K562 (cell line): ENCODE results near the gene SIRT7. TPM values are rescaled to one million over a fixed set of nuclear protein-coding genes. Genes with fewer than 3 reads are reported as not detected.

ENCODE experiments used
- ATAC-seq: fragments of 200-7000 bp; cut with Tn5 transposase; 3 replicates; pipeline ENCODE4 v1.9.1; 2020; ENCODE audit warnings: moderate library complexity
- BruUV-seq: library from RNA; stranded (reverse); fragments of 400-500 nt; replicated peaks from 2 replicates; lab custom pipeline; 2021; lab: Mats Ljungman, UMichigan
- CTCF ChIA-PET: fragments of 300-600 bp; formaldehyde crosslinking; extraction: SDS; loops from one replicate; lab custom pipeline; 2021; ENCODE audit warnings: low intra/inter-chr PET ratio; lab: Yijun Ruan, JAX
- POLR2A ChIA-PET: fragments of 300-600, 350-650 bp; sonication (Branson Sonifier 250); formaldehyde crosslinking; extraction: SDS; loops from one replicate; lab custom pipeline; 2021; ENCODE audit warnings: antibody characterized with exemption, inconsistent platforms; lab: Yijun Ruan, JAX
- DNase-seq, 4 experiments: peaks; one replicate each; pipeline versions ENCODE4 v3.0.0 to v3.0.0-alpha.2; 2011 to 2018; ENCODE audit warnings: low spot score in 3 of 4, mixed read lengths in 3 of 4; ENCODE audit errors: extremely low read depth in 1 of 4
- FAIRE-seq: peaks from 2 replicates; lab custom pipeline; 2011; peaks lifted over from hg19 to GRCh38; lab: Jason Lieb, UNC
- H2AFZ ChIP-seq: 2 replicates; pipeline ENCODE4 v1.6.0; 2011; ENCODE audit warnings: low read depth, low read length, control low read depth, inconsistent platforms
- H3K27ac ChIP-seq: fragments of 200-600 bp; 3 replicates; pipeline ENCODE4 v1.8.0; 2011; ENCODE audit warnings: low read depth, mild to moderate bottlenecking, control low read depth, inconsistent platforms, low read length, moderate library complexity, mixed read lengths; ENCODE audit errors: extremely low read depth
- H3K27me3 ChIP-seq, 2 experiments: fragments of 300-600 bp in 1 of 2; 2 replicates in 1 of 2; 3 replicates in 1 of 2; pipeline versions ENCODE4 v1.6.0 to v1.8.0; 2011; ENCODE audit warnings: inconsistent platforms in 2 of 2, low read length in 2 of 2, mild to moderate bottlenecking in 1 of 2, mixed read lengths in 1 of 2, moderate library complexity in 1 of 2; ENCODE audit not compliant: control insufficient read depth in 2 of 2, insufficient read depth in 2 of 2
- H3K36me3 ChIP-seq: fragments of 300-600 bp; 3 replicates; pipeline ENCODE4 v1.8.0; 2011; ENCODE audit warnings: mild to moderate bottlenecking, low read length, inconsistent platforms; ENCODE audit not compliant: control insufficient read depth, insufficient read depth
- H3K4me1 ChIP-seq, 2 experiments: fragments of 200-600 bp in 1 of 2; replicated peaks in 1 of 2; 2 replicates in 1 of 2; 3 replicates in 1 of 2; pipeline versions ENCODE4 v1.5.1 to v1.8.0; 2011; ENCODE audit warnings: inconsistent platforms in 2 of 2, low read length in 2 of 2, mild to moderate bottlenecking in 1 of 2, mixed read lengths in 1 of 2, moderate library complexity in 1 of 2; ENCODE audit not compliant: control insufficient read depth in 2 of 2, insufficient read depth in 2 of 2
- H3K4me2 ChIP-seq: 2 replicates; pipeline ENCODE4 v1.6.1; 2011; ENCODE audit warnings: low read length, control low read depth, inconsistent platforms, mixed read lengths; ENCODE audit not compliant: insufficient read depth
- H3K4me3 ChIP-seq: fragments of 200-600 bp; sonication (generic), shearing (Covaris generic); 2 replicates; pipeline ENCODE4 v1.5.1; 2016; ENCODE audit warnings: control low read depth, inconsistent platforms
- H3K79me2 ChIP-seq: fragments of 200-600 bp; 3 replicates; pipeline ENCODE4 v1.8.0; 2011; ENCODE audit warnings: low read length, inconsistent platforms; ENCODE audit not compliant: control insufficient read depth, insufficient read depth
- H3K9ac ChIP-seq, 2 experiments: 2 replicates each; pipeline versions ENCODE4 v1.6.0 to v1.6.1; 2011; ENCODE audit warnings: low read depth in 2 of 2, low read length in 2 of 2, control low read depth in 1 of 2, inconsistent platforms in 1 of 2, mild to moderate bottlenecking in 1 of 2, mixed read lengths in 1 of 2; ENCODE audit not compliant: insufficient read depth in 1 of 2
- H3K9me1 ChIP-seq: one replicate; pipeline ENCODE4 v1.6.0; 2011; ENCODE audit warnings: inconsistent platforms, mild to moderate bottlenecking, low read length, moderate library complexity; ENCODE audit not compliant: control insufficient read depth, insufficient read depth
- H3K9me3 ChIP-seq: replicated peaks from 2 replicates; pipeline ENCODE4 v1.5.1; 2011; ENCODE audit warnings: low read depth, low read length, inconsistent platforms; ENCODE audit not compliant: control insufficient read depth, insufficient read depth
- H4K20me1 ChIP-seq: replicated peaks from 2 replicates; pipeline ENCODE4 v1.6.1; 2011; ENCODE audit warnings: low read length, inconsistent platforms, mixed read lengths; ENCODE audit not compliant: control insufficient read depth, insufficient read depth
- ADNP ChIP-seq: fragments of 200-800 bp; sonication (Bioruptor generic); IDR thresholded peaks from 2 replicates; pipeline ENCODE4 v1.6.1; 2016; ENCODE audit warnings: missing genetic modification characterization, missing compliant biosample characterization
- MBD2 ChIP-seq: sonication (generic); IDR thresholded peaks from 2 replicates; pipeline ENCODE4 v1.6.1; 2016; ENCODE audit warnings: low read depth, borderline replicate concordance
- POLR2G ChIP-seq: fragments of 200-400 bp; formaldehyde crosslinking; IDR thresholded peaks from 2 replicates; pipeline ENCODE4 v1.6.1; 2017; ENCODE audit warnings: low read depth, mild to moderate bottlenecking, antibody characterized with exemption, low read length, moderate library complexity
- RBFOX2 ChIP-seq: fragments of 200-400 bp; formaldehyde crosslinking; IDR thresholded peaks from 2 replicates; pipeline ENCODE4 v1.6.1; 2017; ENCODE audit warnings: low read depth, mild to moderate bottlenecking, low read length, moderate library complexity
- ZFX ChIP-seq: sonication (generic); formaldehyde crosslinking; IDR thresholded peaks from 2 replicates; pipeline ENCODE4 v1.8.0; 2022; ENCODE audit warnings: mild to moderate bottlenecking, missing genetic modification reagents, moderate library complexity
- WGBS: fragments of 100-300 bp; shearing (Covaris generic); methylation state at CpG from one replicate; pipeline ENCODE4 v1.1.6; 2016; ENCODE audit warnings: low coverage, mixed read lengths; ENCODE audit not compliant: insufficient coverage; ENCODE audit errors: missing lambda C conversion rate; 5-methylcytosine and 5-hydroxymethylcytosine counted together
- in situ Hi-C: fragments of 300-500 bp; cut with MboI; formaldehyde crosslinking; loops from 4 replicates; pipeline ENCODE4 v1.15.0; 2018; ENCODE audit warnings: inconsistent platforms, mixed read lengths
- intact Hi-C: fragments of 100-400 bp; cut with micrococcal nuclease; formaldehyde crosslinking; loops from 2 replicates; pipeline ENCODE4 v1.14.2; 2022
- polyA plus RNA-seq, 8 experiments: library from polyadenylated mRNA; depleted of rRNA in 4 of 8; stranded (reverse) in 5 of 8; unstranded in 3 of 8; fragments of >200 nt; fragmentation: Nextera tagmentation in 2 of 8; fragmentation: Illumina TruSeq in 1 of 8; extraction: Ambion mirVana in 2 of 8; extraction: Trizol in 1 of 8; gene quantifications; 2 replicates each; pipeline versions ENCODE4 v1.2.1 to v1.2.3, GENCODE V29; 2011 to 2014; ENCODE audit warnings: inconsistent platforms in 1 of 8, missing spikeins in 1 of 8
- total RNA-seq, 7 experiments: library from RNA; depleted of rRNA in 6 of 7; stranded (reverse); fragments of >200 nt in 6 of 7; fragmentation: Illumina TruSeq in 2 of 7; extraction: Trizol in 2 of 7; gene quantifications; 2 replicates each; pipeline versions ENCODE4 v1.2.1 to v1.2.3, GENCODE V29; 2011 to 2021; ENCODE audit warnings: low replicate concordance in 1 of 7

SIRT7 gene
- total and polyA plus RNA-seq, 9 of the 15 experiments (the other 6 are each of a cell fraction or from before 2014, with no cell fraction given) = 1.6 to 54.8 (median 20.3) TPM

GRCh38 chr17:81918832-81919545 is 1.0 kb upstream of the SIRT7 start:
- POLR2A ChIA-PET = interaction anchor here (1.0 kb wide), 1 partner anchor 14 kb away, joined by 4 read pairs; no protein-coding TSS in a partner anchor
- BruUV-seq = no TSS peak
- in situ Hi-C loops = no loop called here
- Histone ChIP-seq H3K27me3 (no peaks in the 10 kb centered on the region), H3K4me1 (peaks cover 39 to 90% of the 10 kb centered on the region in 2 experiments), H4K20me1 (peaks cover 18% of the 10 kb centered on the region; the same call in 1 of the 2 replicates)
- peak in 1 of 4 experiments; percentile 43 for DNase-seq
- TF ChIP-seq ZFX (CRISPR knock-in tag) (peak; percentile 46; the same call in 1 of the 2 replicates), ADNP (no peak), MBD2 (no peak), POLR2G (0 out of 2 replicates have a peak, but pooled peaks have one; percentile 11), RBFOX2 (peak; percentile 27)
- TF ChIP-seq, all 486 proteins: peak for 3
- H3K4me3 ChIP-seq = no peak overlapping the region
- ATAC-seq (no peak), FAIRE-seq (peak; percentile 61)
- H3K4me2 ChIP-seq = peak overlapping the region; percentile 9; the same call in 1 of the 2 replicates
- peak overlapping the region; percentile 33; the same call in 1 of the 3 replicates for H3K27ac ChIP-seq
- H3K9me3 ChIP-seq = no peaks in the 10 kb centered on the region
- peaks cover 6% of the 10 kb centered on the region for H3K9me1 ChIP-seq
- H2AFZ ChIP-seq = no peak overlapping the region
- H3K36me3 ChIP-seq = peaks cover 68% of the 10 kb centered on the region
- peak overlapping the region in 1 of 2 experiments; percentile 73; a peak in 2 of 4 replicates for H3K9ac ChIP-seq
- WGBS = 55% methylated on average over 15 of the region's 15 CpGs
- intact Hi-C loops = no loop called here
- CTCF ChIA-PET = no interaction called here
- H3K79me2 ChIP-seq = peaks cover 81% of the 10 kb centered on the region
